ENCODE measurements around the gene CFAP73. TPM values are rescaled to one million over a fixed set of nuclear protein-coding genes. Genes with fewer than 3 reads are reported as not detected.

Gene CFAP73
- total RNA-seq, 1 experiment from 2014 or later = 0.10 TPM

GRCh38 chr12:113131556-113131955 lies 18.0 kb upstream of the CFAP73 start:
- BruUV-seq (replicated peaks) = no TSS peak
- Histone ChIP-seq H3K27me3 (ENCODE audit: control insufficient read depth, insufficient read depth, low read length) (peaks cover 2% of the 10 kb centered on the region; the same call in 1 of the 2 replicates), H3K4me1 (ENCODE audit: control insufficient read depth, insufficient read depth, low read length) (no peaks in the 10 kb centered on the region; the same call in 1 of the 2 replicates), H3K27ac (ENCODE audit: low read length) (no peak overlapping the region), H3K9me3 (ENCODE audit: control insufficient read depth, insufficient read depth, low read depth, low read length) (no peaks in the 10 kb centered on the region), H3K4me3 (ENCODE audit: low read depth in 2 of 2, low read length in 2 of 2) (no peak overlapping the region), H3K36me3 (ENCODE audit: control insufficient read depth, insufficient read depth, low read length) (no peaks in the 10 kb centered on the region)
- CTCF ChIA-PET = interaction anchor here (0.6 to 0.9 kb wide), 2 partner anchors 10 to 35 kb away, joined by 3 to 4 read pairs; no protein-coding TSS in a partner anchor
- POLR2A ChIA-PET = no interaction called here
- intact Hi-C loops (cut with micrococcal nuclease; ENCODE audit: unreplicated experiment) (no loop called here), in situ Hi-C loops (cut with HindIII; ENCODE audit: low pct_unique_long_range_greater_than_20kb, low sequenced_read_pairs) (no loop called here)
- TF ChIP-seq REST (IDR thresholded peaks at IDR 0.05; ENCODE audit: insufficient read depth in 1 of 2, low read depth in 2 of 2, low read length in 1 of 2) (no peak), POLR2AphosphoS5 (IDR thresholded peaks at IDR 0.05; ENCODE audit: low read depth, low read length) (no peak), TCF7L2 (IDR thresholded peaks at IDR 0.05; ENCODE audit: low read depth, low read length) (no peak), SIN3A (IDR thresholded peaks at IDR 0.05; ENCODE audit: borderline replicate concordance, insufficient read depth, low read depth, low read length) (no peak)
- TF ChIP-seq, protein P1, sequence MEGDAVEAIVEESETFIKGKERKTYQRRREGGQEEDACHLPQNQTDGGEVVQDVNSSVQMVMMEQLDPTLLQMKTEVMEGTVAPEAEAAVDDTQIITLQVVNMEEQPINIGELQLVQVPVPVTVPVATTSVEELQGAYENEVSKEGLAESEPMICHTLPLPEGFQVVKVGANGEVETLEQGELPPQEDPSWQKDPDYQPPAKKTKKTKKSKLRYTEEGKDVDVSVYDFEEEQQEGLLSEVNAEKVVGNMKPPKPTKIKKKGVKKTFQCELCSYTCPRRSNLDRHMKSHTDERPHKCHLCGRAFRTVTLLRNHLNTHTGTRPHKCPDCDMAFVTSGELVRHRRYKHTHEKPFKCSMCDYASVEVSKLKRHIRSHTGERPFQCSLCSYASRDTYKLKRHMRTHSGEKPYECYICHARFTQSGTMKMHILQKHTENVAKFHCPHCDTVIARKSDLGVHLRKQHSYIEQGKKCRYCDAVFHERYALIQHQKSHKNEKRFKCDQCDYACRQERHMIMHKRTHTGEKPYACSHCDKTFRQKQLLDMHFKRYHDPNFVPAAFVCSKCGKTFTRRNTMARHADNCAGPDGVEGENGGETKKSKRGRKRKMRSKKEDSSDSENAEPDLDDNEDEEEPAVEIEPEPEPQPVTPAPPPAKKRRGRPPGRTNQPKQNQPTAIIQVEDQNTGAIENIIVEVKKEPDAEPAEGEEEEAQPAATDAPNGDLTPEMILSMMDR (IDR thresholded peaks at IDR 0.05) = no peak
- ATAC-seq (no peak), DNase-seq (ENCODE audit: low read depth, low spot score) (no peak)

GRCh38 chr12:113133036-113133435 lies 16.5 kb upstream of the CFAP73 start:
- in situ Hi-C loops (cut with HindIII; ENCODE audit: low pct_unique_long_range_greater_than_20kb, low sequenced_read_pairs) = no loop called here
- Histone ChIP-seq H3K27me3 (ENCODE audit: control insufficient read depth, insufficient read depth, low read length) (peaks cover 2% of the 10 kb centered on the region; the same call in 1 of the 2 replicates), H3K4me1 (ENCODE audit: control insufficient read depth, insufficient read depth, low read length) (no peaks in the 10 kb centered on the region; the same call in 1 of the 2 replicates), H3K36me3 (ENCODE audit: control insufficient read depth, insufficient read depth, low read length) (no peaks in the 10 kb centered on the region), H3K4me3 (ENCODE audit: low read depth in 2 of 2, low read length in 2 of 2) (no peak overlapping the region), H3K27ac (ENCODE audit: low read length) (no peak overlapping the region), H3K9me3 (ENCODE audit: control insufficient read depth, insufficient read depth, low read depth, low read length) (no peaks in the 10 kb centered on the region)
- no TSS peak for BruUV-seq (replicated peaks)
- CTCF ChIA-PET = no interaction called here
- DNase-seq (ENCODE audit: low read depth, low spot score) (no peak), ATAC-seq (no peak)
- POLR2A ChIA-PET = no interaction called here
- TF ChIP-seq SIN3A (IDR thresholded peaks at IDR 0.05; ENCODE audit: borderline replicate concordance, insufficient read depth, low read depth, low read length) (no peak), TCF7L2 (IDR thresholded peaks at IDR 0.05; ENCODE audit: low read depth, low read length) (no peak), POLR2AphosphoS5 (IDR thresholded peaks at IDR 0.05; ENCODE audit: low read depth, low read length) (no peak), REST (IDR thresholded peaks at IDR 0.05; ENCODE audit: insufficient read depth in 1 of 2, low read depth in 2 of 2, low read length in 1 of 2) (no peak)
- TF ChIP-seq, protein P1 (IDR thresholded peaks at IDR 0.05) = no peak
- intact Hi-C loops (cut with micrococcal nuclease; ENCODE audit: unreplicated experiment) = no loop called here
